Gastrocnemius medialis (tissue), 4 donors: Measurements from ENCODE around the gene SPTSSB. TPM values are rescaled to one million over a fixed set of nuclear protein-coding genes. Genes with fewer than 3 reads are reported as not detected.

Experiments used
- ATAC-seq, 2 donors: fragments of 150-250 bp; one replicate each; pipeline ENCODE4 v1.9.1; 2016
- DNase-seq, 2 donors: peaks; one replicate each; pipeline ENCODE4 v3.0.0-alpha.2; 2019
- H3K27ac ChIP-seq, 4 donors: fragments of 200-600 bp; sonication (generic); 1 replicate in 1 of 4; 2 replicates in 3 of 4; pipeline ENCODE4 v1.5.1; 2016 to 2018; ENCODE audit warnings: mild to moderate bottlenecking in 2 of 4, moderate library complexity in 1 of 4
- H3K27me3 ChIP-seq, 3 donors: fragments of 200-600 bp; sonication (generic) in 2 of 3; 1 replicate in 1 of 3; 2 replicates in 2 of 3; pipeline versions ENCODE4 v1.5.1 to v1.6.0; 2016 to 2019; ENCODE audit warnings: mild to moderate bottlenecking in 1 of 3, moderate library complexity in 1 of 3
- H3K36me3 ChIP-seq, 2 donors: fragments of 200-600 bp; sonication (generic) in 1 of 2; one replicate each; pipeline ENCODE4 v1.5.1; 2017 to 2018
- H3K4me1 ChIP-seq, 2 donors: fragments of 200-600 bp; sonication (generic) in 1 of 2; one replicate each; pipeline ENCODE4 v1.5.1; 2016 to 2017; ENCODE audit warnings: mild to moderate bottlenecking in 2 of 2
- H3K4me3 ChIP-seq, 4 donors: fragments of 200-600 bp; sonication (generic) in 3 of 4; 1 replicate in 1 of 4; 2 replicates in 3 of 4; pipeline ENCODE4 v1.5.1; 2016 to 2019; ENCODE audit warnings: mild to moderate bottlenecking in 2 of 4
- H3K9me3 ChIP-seq, 3 donors: fragments of 200-600 bp; sonication (generic) in 2 of 3; 1 replicate in 1 of 3; 2 replicates in 2 of 3; pipeline ENCODE4 v1.5.1; 2016 to 2019
- POLR2A ChIP-seq, 2 donors: fragments of 450-650 bp; IDR thresholded peaks; one replicate each; pipeline ENCODE4 v1.6.1; 2017; ENCODE audit warnings: antibody characterized with exemption in 2 of 2, mild to moderate bottlenecking in 2 of 2, moderate library complexity in 2 of 2
- in situ Hi-C, 4 donors: fragments of 200-750 bp; cut with MboI; loops; one replicate each; pipeline versions ENCODE4 v1.15.0 to v1.8.0; 2017; ENCODE audit warnings: low sequenced_read_pairs in 4 of 4
- intact Hi-C: fragments of 100-400 bp; cut with DNase I; formaldehyde crosslinking; loops from one replicate; pipeline ENCODE4 v1.15.1; 2023; ENCODE audit warnings: low total_unique reads
- total RNA-seq, 4 donors: library from RNA; depleted of rRNA; stranded (reverse); fragments of >200 nt; gene quantifications; one replicate each; pipeline versions ENCODE4 v1.1.0 to v1.2.3, GENCODE V29; 2016
- TF ChIP-seq, protein P1 (sequence below), 5 experiments: fragments of 450-650 bp in 3 of 5; fragments of 200-600 bp in 2 of 5; sonication (generic) in 2 of 5; IDR thresholded peaks in 4 of 5; conservative IDR thresholded peaks in 1 of 5; 1 replicate in 4 of 5; 2 replicates in 1 of 5; pipeline ENCODE4 v1.5.1; 2016 to 2019; ENCODE audit warnings: antibody characterized with exemption in 5 of 5, mild to moderate bottlenecking in 3 of 5, moderate library complexity in 3 of 5

Gene SPTSSB
- total RNA-seq, 4 donors from 2014 or later: not detected

- Histone ChIP-seq H3K27ac (no peak overlapping the region), H3K36me3 (no peaks in the 10 kb centered on the region), H3K9me3 (no peaks in the 10 kb centered on the region), H3K27me3 (no peaks in the 10 kb centered on the region), H3K4me1 (peaks cover 0 to 7% of the 10 kb centered on the region in 2 donors), H3K4me3 (no peak overlapping the region)
- in situ Hi-C loops (loop anchor here (25.0 kb wide), 3 partner anchors 473 to 723 kb away; partner anchors contain the start of gene ARL14 (in 2 of the 4)), intact Hi-C loops (no loop called here)
- ATAC-seq: no peak
- TF ChIP-seq POLR2A (IDR thresholded peaks at IDR 0.05): no peak
- TF ChIP-seq, protein P1, sequence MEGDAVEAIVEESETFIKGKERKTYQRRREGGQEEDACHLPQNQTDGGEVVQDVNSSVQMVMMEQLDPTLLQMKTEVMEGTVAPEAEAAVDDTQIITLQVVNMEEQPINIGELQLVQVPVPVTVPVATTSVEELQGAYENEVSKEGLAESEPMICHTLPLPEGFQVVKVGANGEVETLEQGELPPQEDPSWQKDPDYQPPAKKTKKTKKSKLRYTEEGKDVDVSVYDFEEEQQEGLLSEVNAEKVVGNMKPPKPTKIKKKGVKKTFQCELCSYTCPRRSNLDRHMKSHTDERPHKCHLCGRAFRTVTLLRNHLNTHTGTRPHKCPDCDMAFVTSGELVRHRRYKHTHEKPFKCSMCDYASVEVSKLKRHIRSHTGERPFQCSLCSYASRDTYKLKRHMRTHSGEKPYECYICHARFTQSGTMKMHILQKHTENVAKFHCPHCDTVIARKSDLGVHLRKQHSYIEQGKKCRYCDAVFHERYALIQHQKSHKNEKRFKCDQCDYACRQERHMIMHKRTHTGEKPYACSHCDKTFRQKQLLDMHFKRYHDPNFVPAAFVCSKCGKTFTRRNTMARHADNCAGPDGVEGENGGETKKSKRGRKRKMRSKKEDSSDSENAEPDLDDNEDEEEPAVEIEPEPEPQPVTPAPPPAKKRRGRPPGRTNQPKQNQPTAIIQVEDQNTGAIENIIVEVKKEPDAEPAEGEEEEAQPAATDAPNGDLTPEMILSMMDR (IDR thresholded peaks at IDR 0.05 in 4 of 5, conservative IDR thresholded peaks at IDR 0.05 in 1 of 5): no peak
- DNase-seq: no peak
Measured at GRCh38 chr3:161409858-161410257, 38.5 kb upstream of the SPTSSB start.

DNA sequence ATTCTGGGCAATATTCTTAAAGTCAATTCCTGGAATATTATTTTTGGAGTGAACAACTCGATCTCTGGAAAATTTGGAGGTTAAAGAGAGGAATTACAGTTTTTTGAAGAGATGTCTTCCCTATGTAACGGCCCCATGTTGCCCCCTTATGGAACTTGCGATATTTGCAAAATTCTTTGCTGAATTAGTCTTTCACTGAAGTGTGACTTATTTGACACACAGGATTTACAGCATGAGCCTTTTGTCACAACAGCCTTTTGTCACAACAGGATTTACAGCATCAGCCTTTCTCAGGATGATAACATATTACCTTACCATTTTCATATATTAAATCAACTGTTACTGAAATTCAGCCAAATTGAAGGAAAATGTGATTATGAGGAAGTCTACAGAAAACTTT, 37.8 kb upstream of the SPTSSB start:
- in situ Hi-C loops (loop anchor here (25.0 kb wide), 3 partner anchors 472 to 722 kb away; partner anchors contain the start of gene ARL14 (in 2 of the 4)), intact Hi-C loops (no loop called here)
- ATAC-seq: no peak
- no peaks in the 10 kb centered on the region for H3K9me3 ChIP-seq
- H3K36me3 ChIP-seq: no peaks in the 10 kb centered on the region
- no peak for DNase-seq
- H3K4me1 ChIP-seq: peaks cover 0 to 7% of the 10 kb centered on the region in 2 donors
- H3K4me3 ChIP-seq: no peak overlapping the region
- H3K27me3 ChIP-seq: no peaks in the 10 kb centered on the region
- TF ChIP-seq POLR2A (IDR thresholded peaks at IDR 0.05): no peak
- TF ChIP-seq, protein P1 (IDR thresholded peaks at IDR 0.05 in 4 of 5, conservative IDR thresholded peaks at IDR 0.05 in 1 of 5): no peak
- H3K27ac ChIP-seq: no peak overlapping the region

- no peak overlapping the region for H3K4me3 ChIP-seq
- DNase-seq (no peak), ATAC-seq (no peak)
- no peaks in the 10 kb centered on the region for H3K36me3 ChIP-seq
- in situ Hi-C loops: loop anchor here (25.0 kb wide), 3 partner anchors 470 to 720 kb away; partner anchors contain the start of gene ARL14 (in 2 of the 4)
- no peaks in the 10 kb centered on the region for H3K9me3 ChIP-seq
- TF ChIP-seq, protein P1 (IDR thresholded peaks at IDR 0.05 in 4 of 5, conservative IDR thresholded peaks at IDR 0.05 in 1 of 5): no peak
- no peak for TF ChIP-seq POLR2A (IDR thresholded peaks at IDR 0.05)
- H3K4me1 ChIP-seq: no peaks in the 10 kb centered on the region
- no peak overlapping the region for H3K27ac ChIP-seq
- intact Hi-C loops: no loop called here
- H3K27me3 ChIP-seq: no peaks in the 10 kb centered on the region
Measured at GRCh38 chr3:161406594-161407555, 35.6 kb upstream of the SPTSSB start.

DNA sequence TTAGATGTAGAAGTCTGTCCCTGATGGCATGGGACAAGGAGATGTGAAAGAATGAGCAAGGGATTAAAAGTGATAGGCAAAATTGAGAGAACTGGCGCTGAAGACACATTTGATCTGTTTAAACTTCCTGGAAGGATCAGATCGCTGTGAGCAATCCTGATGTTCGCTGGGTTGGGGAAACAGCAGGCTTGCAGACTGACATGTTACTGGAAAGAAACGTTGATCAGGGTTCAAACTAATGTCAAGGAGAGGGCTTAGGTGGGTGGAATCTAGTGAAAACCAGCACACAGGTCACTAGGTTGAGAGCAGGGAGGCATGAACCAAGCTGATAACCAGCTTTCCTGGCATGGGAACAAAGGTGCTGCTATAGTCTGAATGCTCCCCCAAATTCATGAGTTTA, 34.5 kb upstream of the SPTSSB start:
- no peak for DNase-seq
- H3K27me3 ChIP-seq: no peaks in the 10 kb centered on the region
- no peaks in the 10 kb centered on the region for H3K9me3 ChIP-seq
- H3K4me1 ChIP-seq: no peaks in the 10 kb centered on the region
- no peak for TF ChIP-seq POLR2A (IDR thresholded peaks at IDR 0.05)
- TF ChIP-seq, protein P1 (IDR thresholded peaks at IDR 0.05 in 4 of 5, conservative IDR thresholded peaks at IDR 0.05 in 1 of 5): no peak
- in situ Hi-C loops (loop anchor here (25.0 kb wide), 3 partner anchors 469 to 719 kb away; partner anchors contain the start of gene ARL14 (in 2 of the 4)), intact Hi-C loops (no loop called here)
- H3K36me3 ChIP-seq: no peaks in the 10 kb centered on the region
- no peak overlapping the region for H3K27ac ChIP-seq
- no peak for ATAC-seq
- H3K4me3 ChIP-seq: no peak overlapping the region
